SHP77 treated with DMSO at 0.1 percent for 48 hours (cell line): Measurements from ENCODE around the gene EIF2B2.
"Not testable (repeated sequence)": the region's sequence is repeated elsewhere in the genome, so short reads cannot be mapped to it uniquely, and the experiment has no call there.

ENCODE experiments used
- DNase-seq: peaks from one replicate; lab custom pipeline; 2025; lab: John Stamatoyannopoulos, UW

EIF2B2 gene

DNA sequence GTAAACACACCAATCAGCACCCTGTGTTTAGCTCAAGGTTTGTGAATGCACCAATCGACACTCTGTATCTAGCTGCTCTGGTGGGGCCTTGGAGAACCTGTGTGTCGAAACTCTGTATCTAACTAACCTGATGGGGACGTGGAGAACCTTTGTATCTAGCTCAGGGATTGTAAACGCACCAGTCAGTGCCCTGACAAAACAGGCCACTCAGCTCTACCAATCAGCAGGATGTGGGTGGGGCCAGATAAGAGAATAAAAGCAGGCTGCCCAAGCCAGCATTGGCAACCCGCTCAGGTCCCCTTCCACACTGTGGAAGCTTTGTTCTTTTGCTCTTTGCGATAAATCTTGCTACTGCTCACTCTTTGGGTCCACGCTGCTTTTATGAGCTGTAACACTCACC lies 6.9 kb upstream of the EIF2B2 start:
- not testable (repeated sequence) for DNase-seq

DNA sequence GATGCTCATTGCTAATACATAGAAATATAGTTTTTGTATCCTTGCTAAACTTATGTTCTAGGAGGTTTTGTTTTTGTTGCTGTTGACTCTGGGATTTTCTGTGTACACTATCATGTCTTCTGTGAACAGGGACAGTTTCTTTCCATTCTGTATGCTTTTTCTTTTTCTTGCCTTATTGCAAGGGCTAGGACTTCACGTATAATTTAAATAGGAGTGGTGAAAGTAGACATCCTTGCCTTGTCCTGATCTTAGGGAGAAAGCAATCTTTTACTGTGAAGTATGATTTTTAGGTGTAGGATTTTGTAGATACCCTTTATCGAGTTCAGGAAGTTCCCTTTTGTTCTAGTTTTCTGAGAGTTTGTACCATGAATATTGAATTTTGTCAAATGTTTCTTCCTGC lies 1.5 kb upstream of the EIF2B2 start:
- no peak for DNase-seq

DNA sequence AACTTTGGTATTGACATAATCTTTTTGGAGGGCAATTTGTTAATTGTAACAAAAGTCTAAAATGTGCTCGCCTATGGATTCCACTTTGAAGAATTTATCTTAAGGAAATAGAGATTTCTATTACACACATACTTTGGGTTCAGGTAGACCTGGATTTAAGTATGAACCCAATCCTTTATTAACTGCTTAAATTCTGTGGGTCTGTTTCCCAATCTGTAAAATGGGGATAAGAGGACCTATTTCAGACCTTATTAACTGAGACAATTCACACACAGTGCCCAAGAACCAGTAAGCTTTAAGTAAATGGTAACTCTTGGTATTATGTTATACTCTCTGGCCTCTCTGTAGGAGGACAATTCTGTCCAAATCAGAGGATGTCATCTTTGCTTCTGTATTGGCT lies 822 bp upstream of the EIF2B2 start:
- no peak for DNase-seq

DNA sequence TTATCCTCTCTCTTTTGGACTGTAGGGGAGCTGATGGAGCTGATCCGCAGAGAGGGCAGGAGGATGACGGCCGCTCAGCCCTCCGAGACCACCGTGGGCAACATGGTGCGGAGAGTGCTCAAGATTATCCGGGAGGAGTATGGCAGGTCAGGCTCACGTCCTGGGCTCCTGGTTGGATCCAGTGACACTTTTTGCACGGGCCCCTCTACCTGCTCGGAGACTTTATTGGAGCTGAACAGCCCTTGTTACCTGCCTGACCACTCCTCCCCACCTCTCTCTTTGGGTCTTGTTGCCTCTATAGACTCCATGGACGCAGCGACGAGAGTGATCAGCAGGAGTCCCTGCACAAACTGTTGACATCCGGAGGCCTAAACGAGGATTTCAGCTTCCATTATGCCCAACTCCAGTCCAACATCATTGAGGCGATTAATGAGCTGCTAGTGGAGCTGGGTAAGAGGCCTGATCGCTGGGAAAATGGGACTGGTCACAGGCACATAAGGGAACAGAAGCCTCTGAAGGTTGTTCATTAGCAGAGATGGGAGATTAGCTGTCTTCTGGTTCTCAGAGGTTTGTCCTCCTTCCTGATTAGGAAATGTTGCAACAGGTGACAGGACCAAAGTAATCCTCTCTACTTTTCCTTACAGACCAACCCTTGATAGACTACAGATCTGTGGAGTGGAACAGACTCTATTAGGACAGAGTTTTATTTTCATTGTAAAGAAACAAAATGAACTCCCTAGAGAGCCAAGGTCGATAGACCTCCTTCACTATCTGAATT lies 718 bp downstream of the EIF2B2 start:
- DNase-seq = no peak

DNA sequence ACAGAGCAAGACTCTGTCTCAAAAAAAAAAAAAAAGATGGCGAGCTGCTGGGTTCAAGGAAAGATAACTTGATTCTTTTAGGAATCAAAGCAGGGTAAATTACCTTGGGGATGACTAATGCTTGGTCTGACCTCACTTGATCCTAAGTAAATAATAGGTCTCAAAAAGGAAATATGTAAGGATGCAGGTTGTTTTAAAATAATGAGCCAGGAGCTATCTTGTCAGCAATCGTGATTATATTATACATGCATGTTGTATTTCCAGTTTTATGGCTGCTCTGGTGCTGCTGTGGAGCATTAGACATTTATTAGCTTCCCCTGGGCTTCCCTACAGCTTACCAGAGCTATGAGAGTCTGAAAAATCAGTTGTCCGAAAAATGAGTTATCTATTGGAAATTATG lies 2.6 kb downstream of the EIF2B2 start:
- DNase-seq = no peak

DNA sequence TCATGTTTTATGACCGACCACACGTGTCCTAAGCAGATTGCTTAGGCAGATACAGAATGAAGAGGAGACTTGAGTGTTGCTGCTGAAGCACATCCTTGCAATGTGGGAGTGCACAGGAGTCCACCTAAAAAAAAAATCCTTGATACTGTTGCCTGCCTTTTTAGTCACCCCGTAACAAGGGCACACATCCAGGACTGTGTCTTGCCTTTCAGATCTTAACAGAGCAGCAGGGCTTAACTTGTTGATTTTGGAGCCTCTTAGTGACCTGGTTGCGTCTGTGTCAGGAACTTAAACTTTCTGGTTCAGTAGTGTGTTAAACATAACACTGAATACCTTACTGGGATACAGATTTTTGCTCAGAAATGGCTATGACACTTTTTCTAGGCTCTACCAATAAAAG lies 6.5 kb downstream of the EIF2B2 start:
- DNase-seq = no peak

DNA sequence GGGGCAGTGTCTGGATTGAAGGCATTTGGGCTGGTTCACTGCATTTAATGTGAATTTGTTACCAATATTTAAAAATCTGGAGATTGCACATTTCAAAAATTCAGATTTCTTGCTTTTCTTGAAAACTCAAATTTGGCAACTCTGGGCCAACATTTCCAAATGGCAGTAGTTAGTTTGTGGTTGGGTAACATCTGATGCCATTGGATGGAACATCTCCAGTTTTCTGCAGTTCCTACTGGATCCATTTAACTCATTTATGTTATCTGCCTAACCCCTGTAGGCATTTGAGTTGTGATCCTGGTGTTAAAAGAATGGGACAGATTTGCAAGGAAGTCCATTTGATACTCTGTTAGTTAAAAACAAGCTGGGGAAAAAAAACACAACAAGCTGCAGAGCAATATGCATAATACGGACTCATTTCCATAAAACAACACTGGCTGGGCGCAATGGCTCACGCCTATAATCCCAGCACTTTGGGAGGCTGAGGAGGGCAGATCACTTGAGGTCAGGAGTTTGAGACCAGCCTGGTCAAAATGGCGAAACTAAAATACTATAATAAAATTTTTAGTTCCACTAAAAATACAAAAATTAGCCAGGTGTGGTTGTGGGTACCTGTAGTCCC lies 7.9 kb downstream of the EIF2B2 start:
- DNase-seq = no peak

DNA sequence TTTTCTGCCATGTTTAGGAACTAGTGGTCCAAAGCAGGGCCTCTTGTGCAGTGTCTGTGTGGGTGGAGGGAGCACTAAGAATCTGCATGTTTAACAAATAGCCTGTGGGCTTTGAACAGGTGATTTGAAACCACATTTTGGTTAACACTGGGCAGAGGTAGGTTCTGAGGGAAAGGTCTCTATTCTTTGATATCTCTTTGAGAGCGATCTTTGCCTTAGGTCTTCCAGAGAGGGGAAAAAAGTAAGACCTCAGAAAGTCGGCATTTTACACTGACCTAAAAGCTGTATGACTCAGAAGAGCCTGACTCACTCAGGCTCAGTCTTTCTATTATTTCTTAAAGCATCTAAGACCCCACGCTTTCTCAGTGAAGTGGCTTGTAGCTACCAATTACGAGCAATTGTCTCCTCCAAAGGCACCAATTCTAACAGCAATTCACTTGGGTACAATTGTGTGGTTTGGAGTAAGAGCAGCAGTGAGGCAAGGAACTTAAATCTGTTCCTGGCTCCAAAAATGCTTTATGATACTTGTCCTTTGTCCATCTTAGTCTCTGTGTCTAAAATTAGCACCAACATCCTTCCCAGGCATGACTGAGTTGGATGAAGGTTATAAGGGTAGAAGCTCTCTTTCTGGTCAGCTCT lies 8.8 kb downstream of the EIF2B2 start:
- no peak for DNase-seq

DNA sequence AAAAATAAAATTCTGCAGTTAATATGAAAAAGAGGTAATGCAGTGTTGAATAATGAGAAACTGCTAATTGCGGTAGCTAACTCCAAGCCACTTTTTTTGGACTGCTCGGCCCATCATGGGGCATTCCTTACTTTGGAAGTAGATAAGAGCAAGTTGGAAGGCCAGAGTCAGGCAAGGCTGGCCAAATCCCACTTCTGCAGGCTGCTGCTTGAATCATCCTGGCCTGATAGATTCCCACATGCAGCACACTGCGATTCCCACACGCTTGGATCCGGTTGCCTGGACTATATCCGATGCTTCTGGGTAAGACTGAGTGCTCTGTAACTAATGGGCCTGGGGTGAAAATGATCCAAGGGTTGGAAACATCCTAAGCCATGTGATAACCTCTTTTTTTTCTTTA lies 10.6 kb downstream of the EIF2B2 start:
- no peak for DNase-seq

DNA sequence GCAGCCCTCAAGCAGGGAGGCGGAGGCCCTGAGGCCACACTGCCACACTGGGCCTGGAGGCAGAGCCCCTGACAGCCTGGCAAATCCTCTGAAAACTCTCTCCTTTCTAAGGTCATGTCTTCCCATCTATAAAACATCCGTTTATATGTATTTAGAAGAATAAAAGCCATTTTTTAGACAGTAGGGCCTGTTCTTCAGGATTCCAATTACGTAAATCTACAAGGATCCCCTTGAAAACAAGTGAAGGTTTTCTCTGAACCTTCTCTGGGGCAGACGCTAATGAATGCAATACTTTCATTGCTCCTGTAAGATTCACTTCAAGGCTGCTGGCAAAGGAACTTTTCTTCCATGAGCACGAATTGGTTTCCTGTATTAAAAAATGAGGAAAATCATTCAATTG lies 12.8 kb downstream of the EIF2B2 start:
- DNase-seq = no peak

DNA sequence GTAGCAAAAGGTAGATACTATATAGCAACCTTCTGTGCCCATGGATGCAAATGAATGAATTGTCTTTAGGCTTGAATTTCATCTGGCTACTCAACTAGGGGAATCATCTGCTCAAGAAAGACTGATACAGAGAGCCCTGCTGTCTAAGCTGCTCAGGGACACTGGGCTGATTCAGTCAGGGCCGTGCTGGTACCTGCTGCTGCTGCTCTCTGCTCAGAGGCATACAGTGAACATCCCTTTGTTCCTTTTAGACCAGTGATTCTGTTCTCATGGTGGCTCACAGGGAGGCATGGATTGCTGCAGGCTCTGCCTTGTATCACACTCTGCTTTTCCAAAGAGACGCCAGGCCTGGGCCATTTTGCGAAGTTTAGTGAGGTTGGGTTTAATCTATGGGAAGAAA lies 14.1 kb downstream of the EIF2B2 start:
- DNase-seq = no peak

DNA sequence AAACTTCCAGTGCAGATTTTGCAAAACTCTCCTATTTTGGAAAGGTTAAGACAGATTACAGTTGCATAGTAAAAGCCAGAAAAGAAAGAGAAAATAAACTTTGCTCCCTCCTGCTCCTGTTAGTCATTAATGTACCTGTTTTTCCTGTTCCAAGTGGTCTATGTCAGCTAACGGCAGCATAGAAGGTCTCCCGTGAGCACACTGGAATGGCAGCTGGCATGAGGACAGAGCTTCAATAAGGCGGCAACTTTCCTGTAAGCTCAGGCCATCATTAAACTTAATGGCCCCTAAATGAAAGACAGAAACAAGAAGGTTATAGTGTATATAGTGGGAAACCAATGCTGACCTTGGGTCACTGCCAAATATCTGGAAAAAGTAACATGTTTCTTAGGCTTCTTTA lies 16.0 kb downstream of the EIF2B2 start:
- DNase-seq = no peak

DNA sequence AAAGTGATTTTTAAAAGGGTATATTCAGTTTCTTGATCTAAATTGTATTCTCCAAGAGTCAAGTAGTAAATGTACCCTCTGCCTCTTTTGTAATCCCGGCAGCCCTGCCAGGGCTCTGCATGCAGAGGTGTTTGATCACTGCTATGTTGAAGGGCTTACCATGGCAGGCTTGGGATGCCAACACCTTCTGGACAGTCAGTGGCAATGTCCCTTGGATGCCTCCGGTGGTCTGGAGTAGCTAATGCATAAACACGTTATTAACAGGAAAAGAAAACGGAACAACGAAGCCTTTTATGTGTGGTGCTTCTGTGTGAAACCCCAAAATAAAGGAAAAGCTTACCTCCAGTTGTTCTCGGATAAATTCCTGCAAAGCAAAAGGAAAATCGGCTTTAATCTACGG lies 19.9 kb downstream of the EIF2B2 start:
- no peak for DNase-seq

DNA sequence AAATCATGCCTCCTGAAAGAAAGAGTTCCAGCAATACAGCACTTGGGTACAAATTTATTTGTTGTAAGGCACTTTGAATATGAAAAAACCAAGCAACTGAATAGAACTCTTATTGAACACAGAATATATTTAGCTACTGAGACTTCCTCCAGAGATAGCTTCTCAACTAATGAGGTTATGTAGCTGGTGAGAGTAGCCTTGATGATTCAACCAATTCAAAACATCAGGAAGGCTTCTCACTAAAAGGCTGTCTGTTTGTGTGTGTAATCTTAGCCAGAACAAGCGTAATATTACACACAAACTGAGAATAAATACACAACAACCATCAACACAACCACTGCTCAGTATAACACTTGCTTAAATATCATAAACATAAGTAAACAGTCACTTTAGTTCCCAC lies 20.4 kb downstream of the EIF2B2 start:
- DNase-seq = no peak

DNA sequence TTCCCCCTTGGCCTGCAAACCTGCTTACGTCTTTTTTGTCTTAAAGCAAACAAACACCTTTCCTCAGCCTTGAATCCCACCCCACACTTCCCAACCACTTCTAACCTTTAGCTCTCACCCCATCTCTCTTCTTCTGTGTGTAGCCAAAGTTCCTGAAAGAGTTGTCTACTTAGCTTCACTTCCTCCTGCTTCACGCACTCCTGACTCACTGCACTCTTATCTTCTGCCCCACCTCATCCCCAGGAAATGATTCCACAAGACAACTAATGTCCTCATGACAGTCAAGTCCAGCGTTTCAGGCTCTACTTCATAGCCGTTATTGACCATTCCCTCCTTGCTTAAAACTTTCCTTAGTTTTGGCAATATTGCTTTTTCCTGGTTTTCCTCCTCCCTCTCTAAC lies 22.4 kb downstream of the EIF2B2 start:
- no peak for DNase-seq

DNA sequence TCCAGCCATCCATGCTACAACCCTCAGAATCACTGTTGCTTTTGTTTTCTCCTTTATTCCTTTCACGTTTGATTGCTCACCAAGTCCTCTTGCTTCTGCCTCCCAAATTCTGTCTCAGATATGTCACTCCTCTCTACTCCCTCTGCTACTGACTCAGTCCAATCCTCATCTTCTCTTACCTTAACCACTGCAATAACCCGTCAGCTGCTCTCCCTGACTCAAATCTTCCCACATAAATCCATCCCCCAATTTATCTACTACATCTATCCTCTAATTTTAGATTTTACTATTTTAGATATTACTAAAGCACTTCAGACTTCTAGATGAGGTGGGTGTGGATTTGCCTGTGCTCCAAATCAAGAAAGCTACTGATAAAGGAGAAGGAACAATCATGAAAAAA lies 23.2 kb downstream of the EIF2B2 start:
- no peak for DNase-seq

DNA sequence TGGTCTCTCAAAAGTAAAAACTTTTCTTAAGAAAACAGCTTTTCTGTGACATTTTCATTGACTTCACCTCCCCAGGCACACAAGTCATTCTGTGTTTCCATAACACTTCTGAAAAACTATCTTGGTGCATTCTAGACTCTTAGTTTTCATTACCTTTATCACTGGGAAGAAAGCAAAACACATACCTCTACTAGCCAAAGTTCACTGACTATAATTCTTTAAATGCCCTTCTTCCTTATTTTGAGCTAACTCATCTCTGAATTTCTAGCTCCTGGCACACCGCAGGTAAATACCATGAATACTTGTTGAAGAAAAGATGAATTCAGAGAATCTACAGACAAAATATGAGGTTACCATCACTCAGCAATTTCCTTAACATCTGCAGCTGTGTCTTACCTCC lies 27.4 kb downstream of the EIF2B2 start:
- no peak for DNase-seq

DNA sequence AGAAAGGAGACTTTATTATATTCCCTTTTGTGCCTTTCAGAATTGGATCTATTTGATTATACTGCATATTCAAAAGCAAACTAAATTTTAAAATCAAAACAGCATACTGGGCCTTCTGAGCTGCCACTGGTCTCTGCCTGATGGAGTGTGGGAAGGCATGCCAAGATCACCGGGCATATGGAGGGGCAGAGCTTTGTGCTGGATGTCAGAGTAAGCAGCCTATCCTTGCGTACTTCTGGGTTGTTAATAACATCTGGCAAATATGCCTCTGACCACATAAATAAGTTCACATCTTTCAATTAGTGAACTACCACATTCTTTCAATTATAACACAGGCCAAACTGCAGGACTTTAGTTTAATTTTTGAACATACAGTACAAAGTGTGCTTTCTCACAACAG lies 30.2 kb downstream of the EIF2B2 start:
- no peak for DNase-seq

DNA sequence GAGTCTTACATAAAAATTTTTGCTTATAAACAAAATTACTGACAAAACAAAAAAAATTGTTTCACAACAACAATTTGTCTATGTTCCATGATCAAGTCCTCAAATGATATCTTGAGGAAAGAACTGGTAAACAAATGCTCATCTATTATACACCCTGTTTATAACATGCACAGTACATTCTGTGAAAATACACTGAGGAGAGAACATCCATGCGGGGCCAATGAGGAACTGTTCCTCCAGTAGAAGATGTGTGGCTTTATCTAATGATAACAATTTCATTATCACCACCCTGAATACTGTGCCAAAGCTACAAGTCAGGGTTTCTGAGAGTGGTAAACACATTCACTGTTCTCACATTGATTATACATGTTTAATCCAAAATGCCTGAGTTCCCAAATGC lies 37.8 kb downstream of the EIF2B2 start:
- no peak for DNase-seq

DNA sequence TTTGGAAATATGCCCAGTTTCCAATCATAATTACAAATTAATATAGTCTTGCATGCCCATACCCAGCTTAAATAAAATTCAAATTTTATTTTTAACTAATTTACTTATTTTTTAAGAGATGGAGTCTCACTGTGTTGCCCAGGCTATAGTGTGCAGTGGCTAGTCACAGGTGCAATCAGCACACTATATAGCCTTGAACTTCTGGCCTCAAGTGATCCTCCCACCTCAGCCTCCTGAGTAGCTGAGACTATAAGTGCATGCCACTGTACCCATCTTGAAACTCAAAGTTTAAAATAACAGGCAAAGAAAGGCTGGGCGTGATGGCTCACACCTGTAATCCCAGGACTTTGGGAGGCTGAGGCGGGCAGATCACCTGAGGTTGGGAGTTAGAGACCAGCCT lies 38.2 kb downstream of the EIF2B2 start:
- DNase-seq = no peak

DNA sequence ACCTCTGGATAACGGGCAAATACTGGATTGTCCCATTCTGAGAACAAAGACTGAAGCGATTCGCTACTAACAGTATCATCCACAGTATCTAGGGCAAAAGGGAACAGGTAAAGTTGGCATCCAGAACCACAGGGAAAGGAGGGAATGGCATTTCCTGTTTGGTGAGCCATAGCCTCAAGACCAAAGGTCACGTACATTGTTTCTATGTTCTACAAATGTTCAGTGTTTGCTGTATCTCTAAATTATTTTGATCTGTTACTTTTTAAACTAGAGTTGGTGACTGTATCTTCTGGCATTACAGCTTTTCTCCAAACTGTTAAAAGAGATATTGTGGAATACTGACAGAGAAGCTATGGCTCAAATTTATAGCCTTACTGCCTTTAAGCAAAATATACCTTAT lies 38.9 kb downstream of the EIF2B2 start:
- no peak for DNase-seq

DNA sequence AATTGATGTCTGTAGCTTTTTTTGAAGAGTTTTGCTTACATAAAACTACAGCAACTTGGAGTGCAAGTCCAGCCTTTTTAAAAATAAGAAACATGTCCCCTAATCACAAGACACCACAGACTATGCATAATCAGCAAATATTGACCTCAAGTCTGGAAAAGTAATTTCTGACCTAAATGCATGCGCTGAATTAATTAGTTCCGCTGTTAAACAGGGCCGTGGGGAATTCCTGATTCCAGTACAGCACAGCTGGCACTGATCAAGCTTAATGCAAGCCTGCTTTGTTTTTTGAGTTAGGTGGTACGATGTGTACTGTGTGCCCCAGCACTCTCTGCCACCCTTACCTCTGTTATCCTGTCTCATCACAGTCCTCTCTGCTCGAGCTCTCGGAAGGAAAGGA lies 39.3 kb downstream of the EIF2B2 start:
- DNase-seq = no peak

DNA sequence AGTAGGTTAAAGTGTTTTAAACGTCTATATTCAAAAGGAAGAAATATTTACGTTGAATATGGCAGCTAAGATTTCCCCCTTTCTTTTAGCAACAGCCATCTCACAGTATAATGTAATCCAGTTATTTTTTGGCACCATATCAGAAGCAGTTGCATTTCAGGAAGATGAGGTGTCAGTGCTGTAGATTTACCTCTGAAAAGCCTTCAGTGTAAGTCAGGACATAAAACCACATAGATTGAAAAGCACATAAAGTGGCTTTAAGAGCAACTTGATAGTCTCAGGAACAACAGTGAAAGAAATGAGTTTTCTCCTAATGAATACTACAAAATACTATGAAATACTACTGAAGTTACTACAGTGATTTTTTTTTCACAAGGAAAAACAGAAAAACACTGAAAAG lies 41.6 kb downstream of the EIF2B2 start:
- DNase-seq = no peak

DNA sequence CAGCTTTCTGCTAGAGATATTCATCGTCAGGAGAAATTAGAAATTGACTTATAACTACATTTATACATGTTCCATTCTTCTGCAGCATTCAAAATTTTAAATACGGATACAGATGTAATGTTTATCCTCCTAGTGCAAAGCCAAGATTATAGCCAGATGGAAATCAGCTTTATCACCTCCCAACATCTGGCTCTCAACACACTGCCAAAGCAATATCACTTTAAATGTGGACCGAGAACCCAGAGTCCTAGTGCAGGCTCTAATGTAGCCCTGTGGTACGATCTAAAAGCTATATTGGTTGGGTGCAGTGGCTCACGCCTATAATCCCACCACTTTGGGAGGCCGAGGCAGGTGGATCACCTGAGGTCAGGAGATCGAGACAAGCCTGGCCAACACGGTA lies 42.0 kb downstream of the EIF2B2 start:
- no peak for DNase-seq
